PC-9 (cell line): ENCODE measurements around the gene FBXO33.

Experiments
- EZH2 ChIP-seq: fragments of 200-600 bp; sonication (generic); IDR thresholded peaks from 2 replicates; pipeline ENCODE4 v1.8.0; 2017; ENCODE audit warnings: antibody characterized with exemption, low read depth
- TF ChIP-seq, protein P1 (sequence below): fragments of 200-600 bp; sonication (generic); conservative IDR thresholded peaks from 2 replicates; pipeline ENCODE4 v1.6.1; 2017; ENCODE audit warnings: mixed run types, antibody characterized with exemption, mild to moderate bottlenecking, moderate library complexity

DNA sequence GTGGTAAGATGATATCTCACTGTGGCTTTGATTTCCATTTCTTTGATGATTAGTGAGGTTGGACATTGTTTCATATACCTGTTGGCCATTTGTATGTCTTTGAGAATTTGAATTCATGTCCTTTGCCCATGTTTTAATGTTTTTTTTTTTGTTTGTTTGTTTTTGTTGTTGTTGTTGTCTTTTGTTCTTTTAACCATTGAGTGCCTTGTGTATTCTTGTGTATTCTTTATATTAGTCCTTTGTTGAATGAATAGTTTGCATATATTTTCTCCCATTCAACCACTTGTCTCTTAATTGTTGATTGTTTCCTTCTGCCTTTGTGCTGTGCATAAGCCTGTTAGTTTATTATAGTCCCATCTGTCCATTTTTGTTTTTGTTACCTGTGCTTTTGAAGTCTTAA is 71.9 kb downstream of the FBXO33 start:
- TF ChIP-seq, protein P1, sequence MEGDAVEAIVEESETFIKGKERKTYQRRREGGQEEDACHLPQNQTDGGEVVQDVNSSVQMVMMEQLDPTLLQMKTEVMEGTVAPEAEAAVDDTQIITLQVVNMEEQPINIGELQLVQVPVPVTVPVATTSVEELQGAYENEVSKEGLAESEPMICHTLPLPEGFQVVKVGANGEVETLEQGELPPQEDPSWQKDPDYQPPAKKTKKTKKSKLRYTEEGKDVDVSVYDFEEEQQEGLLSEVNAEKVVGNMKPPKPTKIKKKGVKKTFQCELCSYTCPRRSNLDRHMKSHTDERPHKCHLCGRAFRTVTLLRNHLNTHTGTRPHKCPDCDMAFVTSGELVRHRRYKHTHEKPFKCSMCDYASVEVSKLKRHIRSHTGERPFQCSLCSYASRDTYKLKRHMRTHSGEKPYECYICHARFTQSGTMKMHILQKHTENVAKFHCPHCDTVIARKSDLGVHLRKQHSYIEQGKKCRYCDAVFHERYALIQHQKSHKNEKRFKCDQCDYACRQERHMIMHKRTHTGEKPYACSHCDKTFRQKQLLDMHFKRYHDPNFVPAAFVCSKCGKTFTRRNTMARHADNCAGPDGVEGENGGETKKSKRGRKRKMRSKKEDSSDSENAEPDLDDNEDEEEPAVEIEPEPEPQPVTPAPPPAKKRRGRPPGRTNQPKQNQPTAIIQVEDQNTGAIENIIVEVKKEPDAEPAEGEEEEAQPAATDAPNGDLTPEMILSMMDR, result no peak
- no peak for TF ChIP-seq EZH2
